ENCODE data around the gene GUCY2F.

The GUCY2F gene

DNA sequence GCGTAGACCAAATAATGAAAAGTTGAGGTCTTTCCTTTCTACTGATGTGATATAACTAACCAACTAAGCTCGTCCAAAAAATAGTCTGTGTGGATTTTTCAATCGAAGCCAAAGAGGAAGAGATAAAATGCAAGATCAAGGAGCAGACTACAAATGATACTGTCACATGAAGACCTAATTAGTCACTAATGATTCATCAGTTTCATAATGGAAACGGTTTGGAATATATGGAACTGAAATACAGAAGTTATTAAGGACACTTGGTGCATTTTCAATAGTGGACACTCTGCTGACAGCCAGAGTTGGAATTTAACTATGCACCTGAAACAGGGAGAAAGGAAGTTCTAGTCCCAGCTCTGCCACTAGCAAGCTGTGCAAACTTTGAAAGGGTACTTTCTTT lies 119.8 kb downstream of the GUCY2F start:
- TF ChIP-seq FOXP2 (optimal IDR thresholded peaks at IDR 0.05; ENCODE audit: borderline replicate concordance, extremely low read depth, extremely low read length, insufficient read depth) (no peak), POLR2AphosphoS5 (IDR thresholded peaks at IDR 0.05; ENCODE audit: low read depth, low read length) (no peak), SIN3A (IDR thresholded peaks at IDR 0.05; ENCODE audit: borderline replicate concordance, insufficient read depth, low read length) (no peak)

DNA sequence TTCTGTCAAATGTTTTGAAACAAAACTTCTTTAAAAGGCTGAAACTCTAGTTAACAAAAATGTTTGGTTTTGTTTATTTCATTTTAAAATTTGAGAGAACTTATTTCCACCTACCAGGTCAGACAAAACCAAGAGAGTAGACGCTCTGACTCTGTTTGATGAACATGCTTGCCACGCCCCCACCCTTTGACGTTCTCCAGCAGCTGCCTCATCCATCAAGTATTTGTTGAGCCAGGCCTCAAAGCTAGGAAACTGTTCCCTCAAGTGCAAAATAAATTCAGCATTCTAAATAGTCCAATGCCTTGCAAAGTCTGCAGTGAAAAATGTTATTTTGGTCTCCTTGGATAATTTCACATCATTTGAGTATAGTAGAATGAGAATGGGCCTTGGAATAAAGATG lies 121.6 kb downstream of the GUCY2F start:
- TF ChIP-seq, protein P1, sequence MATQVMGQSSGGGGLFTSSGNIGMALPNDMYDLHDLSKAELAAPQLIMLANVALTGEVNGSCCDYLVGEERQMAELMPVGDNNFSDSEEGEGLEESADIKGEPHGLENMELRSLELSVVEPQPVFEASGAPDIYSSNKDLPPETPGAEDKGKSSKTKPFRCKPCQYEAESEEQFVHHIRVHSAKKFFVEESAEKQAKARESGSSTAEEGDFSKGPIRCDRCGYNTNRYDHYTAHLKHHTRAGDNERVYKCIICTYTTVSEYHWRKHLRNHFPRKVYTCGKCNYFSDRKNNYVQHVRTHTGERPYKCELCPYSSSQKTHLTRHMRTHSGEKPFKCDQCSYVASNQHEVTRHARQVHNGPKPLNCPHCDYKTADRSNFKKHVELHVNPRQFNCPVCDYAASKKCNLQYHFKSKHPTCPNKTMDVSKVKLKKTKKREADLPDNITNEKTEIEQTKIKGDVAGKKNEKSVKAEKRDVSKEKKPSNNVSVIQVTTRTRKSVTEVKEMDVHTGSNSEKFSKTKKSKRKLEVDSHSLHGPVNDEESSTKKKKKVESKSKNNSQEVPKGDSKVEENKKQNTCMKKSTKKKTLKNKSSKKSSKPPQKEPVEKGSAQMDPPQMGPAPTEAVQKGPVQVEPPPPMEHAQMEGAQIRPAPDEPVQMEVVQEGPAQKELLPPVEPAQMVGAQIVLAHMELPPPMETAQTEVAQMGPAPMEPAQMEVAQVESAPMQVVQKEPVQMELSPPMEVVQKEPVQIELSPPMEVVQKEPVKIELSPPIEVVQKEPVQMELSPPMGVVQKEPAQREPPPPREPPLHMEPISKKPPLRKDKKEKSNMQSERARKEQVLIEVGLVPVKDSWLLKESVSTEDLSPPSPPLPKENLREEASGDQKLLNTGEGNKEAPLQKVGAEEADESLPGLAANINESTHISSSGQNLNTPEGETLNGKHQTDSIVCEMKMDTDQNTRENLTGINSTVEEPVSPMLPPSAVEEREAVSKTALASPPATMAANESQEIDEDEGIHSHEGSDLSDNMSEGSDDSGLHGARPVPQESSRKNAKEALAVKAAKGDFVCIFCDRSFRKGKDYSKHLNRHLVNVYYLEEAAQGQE (IDR thresholded peaks at IDR 0.05; ENCODE audit: insufficient read depth in 1 of 2, low read depth in 2 of 2, low read length in 2 of 2): no peak
- TF ChIP-seq TAF1 (IDR thresholded peaks at IDR 0.05; ENCODE audit: borderline replicate concordance, insufficient read depth, low read length): no peak
- no peak for TF ChIP-seq FOXP2 (optimal IDR thresholded peaks at IDR 0.05; ENCODE audit: borderline replicate concordance, extremely low read depth, extremely low read length, insufficient read depth)
- TF ChIP-seq POLR2AphosphoS5 (IDR thresholded peaks at IDR 0.05; ENCODE audit: low read depth, low read length): no peak
- no peak for TF ChIP-seq SIN3A (IDR thresholded peaks at IDR 0.05; ENCODE audit: borderline replicate concordance, insufficient read depth, low read length)

DNA sequence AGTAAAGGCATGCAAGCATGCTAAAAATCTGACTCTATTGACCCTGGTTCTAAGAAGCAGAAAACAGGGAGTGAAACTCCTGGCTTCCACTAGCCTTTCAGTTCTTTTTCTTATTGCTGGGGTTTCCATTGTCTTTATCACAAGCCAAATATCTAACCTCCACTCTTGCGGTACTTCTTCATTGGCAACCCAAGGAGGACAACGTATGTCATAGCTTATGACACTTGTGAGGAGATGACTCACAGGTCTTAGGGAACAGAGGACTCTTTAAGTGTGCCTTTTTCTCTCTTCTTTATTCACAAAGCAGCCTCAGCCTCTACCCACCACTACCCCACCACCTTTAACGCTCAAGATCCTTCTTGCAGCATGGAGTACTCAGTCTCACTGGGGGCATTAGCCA lies 124.2 kb downstream of the GUCY2F start:
- no peak for TF ChIP-seq TAF1 (IDR thresholded peaks at IDR 0.05; ENCODE audit: borderline replicate concordance, insufficient read depth, low read length)
- TF ChIP-seq, protein P1 (IDR thresholded peaks at IDR 0.05; ENCODE audit: insufficient read depth in 1 of 2, low read depth in 2 of 2, low read length in 2 of 2): no peak
- no peak for TF ChIP-seq POLR2AphosphoS5 (IDR thresholded peaks at IDR 0.05; ENCODE audit: low read depth, low read length)
- no peak for TF ChIP-seq SIN3A (IDR thresholded peaks at IDR 0.05; ENCODE audit: borderline replicate concordance, insufficient read depth, low read length)
- TF ChIP-seq FOXP2 (optimal IDR thresholded peaks at IDR 0.05; ENCODE audit: borderline replicate concordance, extremely low read depth, extremely low read length, insufficient read depth): no peak

DNA sequence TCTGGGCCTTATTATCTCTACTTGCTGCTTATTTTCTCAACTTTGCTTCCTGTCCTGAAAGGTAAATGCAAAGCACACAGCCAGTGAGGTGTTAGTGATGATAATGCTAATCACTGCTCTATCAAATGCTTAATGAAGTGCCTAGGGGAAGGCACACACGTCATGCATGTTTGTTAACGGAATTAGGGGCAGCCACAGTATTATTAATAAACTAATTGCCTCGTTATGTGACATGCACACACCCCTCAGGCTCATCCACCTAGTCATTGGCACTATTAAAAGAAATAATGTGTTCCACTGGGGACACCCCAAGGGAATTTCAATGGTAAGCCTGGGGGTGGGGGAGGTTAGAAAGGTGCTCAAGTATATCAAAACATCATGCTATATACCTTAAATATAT lies 125.2 kb downstream of the GUCY2F start:
- no peak for TF ChIP-seq SIN3A (IDR thresholded peaks at IDR 0.05; ENCODE audit: borderline replicate concordance, insufficient read depth, low read length)
- TF ChIP-seq, protein P1 (IDR thresholded peaks at IDR 0.05; ENCODE audit: insufficient read depth in 1 of 2, low read depth in 2 of 2, low read length in 2 of 2): no peak
- no peak for TF ChIP-seq FOXP2 (optimal IDR thresholded peaks at IDR 0.05; ENCODE audit: borderline replicate concordance, extremely low read depth, extremely low read length, insufficient read depth)
- TF ChIP-seq POLR2AphosphoS5 (IDR thresholded peaks at IDR 0.05; ENCODE audit: low read depth, low read length): no peak
- no peak for TF ChIP-seq TAF1 (IDR thresholded peaks at IDR 0.05; ENCODE audit: borderline replicate concordance, insufficient read depth, low read length)

DNA sequence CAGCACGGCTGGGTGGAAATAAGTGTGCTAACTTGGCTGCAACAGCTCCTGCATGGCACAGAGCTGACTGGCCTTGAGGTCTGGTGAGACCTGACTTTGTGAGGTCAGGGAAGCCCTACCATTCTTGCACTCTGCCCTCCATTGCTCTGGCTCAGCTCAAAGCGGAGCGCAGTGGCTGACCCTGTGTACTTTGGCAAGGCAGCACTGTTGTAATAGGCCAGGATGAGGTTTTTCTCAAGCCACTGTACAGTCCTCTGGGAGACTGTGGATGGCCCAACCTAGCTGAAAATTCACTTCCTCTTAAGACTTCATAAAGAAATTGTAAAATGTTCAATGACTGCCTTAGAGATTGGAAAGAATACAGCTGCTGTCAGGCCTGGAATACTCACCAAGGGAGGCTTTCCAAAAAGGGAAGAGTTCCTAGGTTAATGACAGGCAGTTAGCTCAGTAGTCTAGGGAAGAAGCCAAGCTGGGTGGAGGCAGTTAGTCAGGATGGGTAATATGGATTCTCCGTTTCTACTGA lies 129.8 kb downstream of the GUCY2F start:
- TF ChIP-seq TAF1 (IDR thresholded peaks at IDR 0.05; ENCODE audit: borderline replicate concordance, insufficient read depth, low read length) (no peak), FOXP2 (optimal IDR thresholded peaks at IDR 0.05; ENCODE audit: borderline replicate concordance, extremely low read depth, extremely low read length, insufficient read depth) (peak; percentile 22), POLR2AphosphoS5 (IDR thresholded peaks at IDR 0.05; ENCODE audit: low read depth, low read length) (no peak)
- TF ChIP-seq, protein P1 (IDR thresholded peaks at IDR 0.05; ENCODE audit: insufficient read depth in 1 of 2, low read depth in 2 of 2, low read length in 2 of 2): no peak
